Measurements from ENCODE around the gene NDST3.
A peak's percentile ranks its signal among the peaks of the same experiment; 100 is the strongest.
"Not testable (repeated sequence)": the region's sequence is repeated elsewhere in the genome, so short reads cannot be mapped to it uniquely, and the experiment has no call there.

NDST3 gene

DNA sequence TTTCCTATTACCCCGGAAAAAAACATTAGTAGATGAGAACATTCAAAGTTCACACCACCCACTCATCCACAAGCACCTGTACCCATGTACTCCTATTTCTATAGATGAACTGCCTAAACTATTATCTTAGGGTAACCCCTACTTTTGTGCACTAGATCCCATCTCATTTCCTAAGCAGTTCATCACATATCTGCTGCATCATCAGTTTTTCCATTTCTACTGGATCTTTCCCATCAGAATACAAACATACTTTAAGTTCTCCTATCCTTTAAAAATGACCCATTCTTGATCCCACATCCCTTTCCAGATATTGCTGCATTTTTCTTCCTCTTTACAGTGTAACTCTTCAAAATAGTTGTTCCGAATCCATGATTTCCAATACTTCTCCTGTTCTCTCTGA lies 237.5 kb downstream of the NDST3 start:
- DNase-seq (ENCODE audit: low spot score) = no peak

DNA sequence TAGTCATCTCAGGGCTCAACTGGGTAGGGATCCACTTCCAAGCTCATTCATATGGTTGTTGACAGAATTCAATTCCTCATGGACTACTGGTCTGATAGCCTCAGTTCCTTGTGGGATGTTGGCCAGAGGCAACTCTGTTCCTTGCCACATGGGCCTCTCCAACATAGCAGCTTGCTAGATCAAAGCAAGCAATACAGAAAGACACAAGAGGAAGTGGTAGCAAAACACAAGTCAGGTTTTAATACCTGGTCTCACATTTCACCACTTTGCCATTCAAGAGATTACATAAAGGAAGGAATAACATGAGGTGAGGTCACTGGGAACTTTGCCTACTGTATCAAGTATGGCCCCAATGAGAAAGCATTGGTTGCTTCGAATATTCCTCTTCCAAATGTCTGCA lies 239.4 kb downstream of the NDST3 start:
- no peak for DNase-seq (ENCODE audit: low spot score)

DNA sequence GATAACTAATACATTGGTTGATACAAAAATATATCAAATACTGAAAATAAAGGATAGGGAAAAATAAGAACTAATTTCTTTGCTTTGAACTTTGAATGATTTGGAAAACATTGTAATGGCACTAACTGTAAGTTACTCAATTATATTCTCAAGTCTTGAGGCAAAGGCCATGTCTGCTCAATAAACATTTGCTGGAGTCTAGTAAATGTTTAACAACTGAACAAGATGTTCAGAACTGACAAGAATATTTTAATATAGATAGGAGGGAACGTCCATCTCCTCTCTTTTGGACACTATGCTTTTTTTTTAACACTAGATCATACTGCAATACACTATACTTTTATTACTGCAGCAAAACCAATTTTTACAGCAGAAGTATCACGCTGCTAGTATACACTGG lies 242.3 kb downstream of the NDST3 start:
- no peak for DNase-seq (ENCODE audit: low spot score)

DNA sequence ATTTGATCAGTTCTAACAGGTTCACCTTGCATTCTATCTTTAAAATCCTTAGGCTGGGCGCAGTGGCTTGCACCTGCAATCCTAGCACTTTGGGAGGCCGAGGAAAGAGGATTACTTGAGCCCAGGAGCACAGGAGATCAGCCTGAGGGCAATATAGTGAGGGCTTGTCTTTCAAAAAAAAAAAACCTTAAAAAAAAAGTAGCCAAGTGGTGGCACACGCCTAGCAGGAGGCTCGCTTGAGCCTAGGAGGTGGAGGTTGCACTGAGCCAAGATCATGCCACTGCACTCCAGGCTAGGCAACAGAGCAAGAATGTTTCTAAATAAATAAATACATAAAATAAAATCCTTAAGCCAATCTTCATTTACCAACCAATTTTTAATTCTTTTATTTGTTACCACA lies 243.0 kb downstream of the NDST3 start:
- no peak for DNase-seq (ENCODE audit: low spot score)

DNA sequence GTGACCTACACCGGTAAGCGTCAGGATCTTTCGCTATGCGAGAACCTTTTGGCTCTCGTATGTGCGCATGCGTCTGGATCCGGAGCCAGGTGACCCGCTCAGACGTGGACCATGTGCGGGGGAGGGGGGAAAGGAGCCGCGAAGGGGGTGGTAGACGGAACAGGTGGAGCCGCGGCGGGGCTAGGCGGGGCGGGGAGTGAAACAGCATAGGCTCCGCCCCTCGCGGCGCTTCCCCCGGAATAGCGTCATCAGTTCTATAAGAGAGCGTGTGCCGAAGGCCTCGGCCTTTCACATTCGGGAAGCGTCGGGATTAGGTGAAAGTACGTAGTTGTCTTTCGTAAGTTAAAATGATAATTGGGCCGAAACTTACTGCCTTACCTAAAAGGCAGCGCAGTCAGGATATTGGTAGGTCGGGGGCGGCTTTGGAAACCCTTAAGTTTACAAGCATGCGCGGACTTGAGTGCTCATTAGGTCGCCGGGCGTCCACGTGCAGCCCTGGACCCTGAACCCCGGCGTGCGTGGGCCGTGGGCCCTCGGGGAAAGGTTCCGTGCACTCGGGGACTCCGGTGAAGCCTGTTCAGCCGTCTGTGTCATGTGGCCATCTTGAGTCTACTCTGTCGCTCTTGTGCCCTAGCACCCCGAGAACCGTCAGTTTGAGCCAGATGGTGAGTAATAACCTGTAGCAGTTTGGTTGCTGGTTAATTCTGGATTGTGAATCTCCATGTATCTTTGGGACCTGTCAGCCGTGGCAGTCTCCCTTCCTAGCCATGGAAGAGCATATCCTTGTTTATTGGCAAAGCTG lies 244.4 kb downstream of the NDST3 start:
- DNase-seq (ENCODE audit: low spot score) = peak; percentile 91

DNA sequence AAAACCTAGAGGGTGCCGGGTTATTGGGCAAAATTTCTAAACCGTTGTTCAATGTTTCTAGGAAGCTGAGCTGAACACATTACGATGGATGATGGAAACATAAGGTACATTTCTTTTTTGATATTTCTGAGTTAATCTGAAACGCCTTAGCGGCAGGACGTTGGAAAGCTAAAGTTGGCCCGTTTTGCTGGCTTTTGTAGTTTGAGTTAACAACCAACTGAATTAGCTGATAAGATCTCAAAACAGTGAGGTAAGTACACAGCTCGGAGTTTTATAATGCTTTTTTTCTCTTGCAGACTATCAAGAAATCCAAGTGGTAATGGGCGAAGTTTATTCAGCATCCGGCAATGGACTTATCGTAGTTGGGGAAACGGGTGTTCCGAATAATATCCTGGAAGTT lies 245.0 kb downstream of the NDST3 start:
- no peak for DNase-seq (ENCODE audit: low spot score)

DNA sequence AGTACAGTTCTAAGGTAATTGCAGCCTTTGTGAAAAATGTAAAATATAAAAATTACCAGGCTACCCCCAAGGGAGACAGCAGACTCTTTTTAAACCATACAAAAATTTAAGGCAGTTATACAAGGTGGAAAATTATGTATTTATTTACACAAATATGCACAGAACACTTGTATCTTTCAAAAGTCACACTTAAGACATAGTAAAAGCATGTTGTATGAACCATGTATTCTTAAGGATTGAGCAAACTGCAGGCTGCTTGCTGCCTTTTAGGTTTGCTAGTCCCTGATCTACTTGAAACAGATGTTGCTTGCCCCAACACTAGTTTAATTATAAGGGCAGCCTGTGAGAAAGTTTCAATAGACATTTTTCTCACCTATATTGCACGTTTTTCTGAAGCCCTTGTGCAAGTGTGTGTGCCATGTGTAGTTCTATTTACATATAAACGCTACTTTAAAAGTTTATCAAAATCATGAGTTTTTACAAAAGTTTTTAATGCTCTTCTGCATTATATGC lies 245.7 kb downstream of the NDST3 start:
- DNase-seq (ENCODE audit: low spot score) = no peak

DNA sequence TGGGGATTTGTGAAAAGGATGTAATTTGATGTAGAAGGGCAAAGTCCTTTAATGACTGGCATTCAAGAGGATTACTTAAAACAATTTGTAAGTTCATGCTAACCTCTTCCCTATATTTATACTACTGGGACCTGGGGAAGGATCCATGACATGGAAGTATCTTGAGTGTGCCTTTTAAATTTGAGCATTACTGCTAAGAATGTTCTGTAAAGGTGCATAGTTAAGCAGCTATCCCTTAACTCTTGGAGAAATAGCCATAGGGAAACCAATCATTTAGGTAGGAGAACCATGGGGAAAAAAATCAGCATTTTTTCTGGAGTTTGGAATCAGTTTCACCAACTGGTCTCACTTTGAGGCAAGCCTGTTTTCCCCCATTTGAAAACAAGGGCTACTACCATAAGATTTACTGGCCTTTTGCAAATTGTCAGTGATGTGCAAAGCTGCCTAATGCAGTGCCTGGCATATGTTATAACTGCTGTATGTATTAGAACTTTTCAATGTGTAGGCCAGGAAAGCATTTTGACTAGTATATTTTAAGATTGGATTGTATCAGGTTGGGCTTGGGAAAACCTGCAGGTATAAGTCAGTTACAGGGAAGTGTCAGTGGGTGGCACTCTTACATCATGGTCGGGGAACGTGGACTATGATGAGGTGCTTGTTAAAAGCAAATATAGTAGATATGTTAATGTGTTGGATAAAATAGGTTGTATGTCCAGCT lies 246.4 kb downstream of the NDST3 start:
- DNase-seq (ENCODE audit: low spot score) = peak; percentile 62

DNA sequence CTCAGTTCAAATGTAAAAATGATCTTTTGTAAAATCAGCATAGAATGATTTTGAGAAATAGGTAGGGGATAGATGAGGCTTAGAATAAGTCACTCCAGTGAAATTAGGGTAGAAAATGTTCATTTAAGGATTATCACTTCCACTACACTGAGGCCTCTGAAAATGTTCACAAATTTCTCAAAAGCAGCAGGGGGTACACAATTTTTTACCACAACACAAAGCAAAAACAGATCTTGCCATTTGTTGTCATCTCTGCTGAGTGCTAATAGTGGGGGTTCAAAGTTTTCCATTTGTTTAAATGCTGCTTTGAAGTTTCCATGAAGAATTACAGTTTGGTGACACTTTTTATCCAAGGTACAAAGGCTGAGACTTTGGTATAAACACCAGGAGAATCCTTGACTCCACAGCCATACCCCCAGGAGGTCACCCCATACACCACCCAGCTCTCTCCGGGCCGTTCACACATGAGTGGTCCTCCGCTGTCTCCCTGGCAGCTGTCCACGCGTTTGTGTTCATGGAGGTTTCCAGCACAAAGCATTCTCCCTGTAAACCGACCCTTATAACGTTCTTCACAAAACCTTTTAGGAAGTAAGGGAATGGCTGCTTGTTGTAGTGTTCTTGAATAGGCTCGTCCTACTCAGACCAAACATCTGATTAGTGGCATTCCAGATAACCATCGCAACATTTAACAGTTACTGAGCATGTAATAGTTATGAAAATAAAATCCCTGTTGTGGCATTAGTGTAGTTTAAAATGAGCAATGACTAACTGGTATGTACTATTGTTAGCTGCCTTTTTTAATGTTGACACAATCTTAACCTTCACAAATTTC lies 247.5 kb downstream of the NDST3 start:
- DNase-seq (ENCODE audit: low spot score) = no peak

DNA sequence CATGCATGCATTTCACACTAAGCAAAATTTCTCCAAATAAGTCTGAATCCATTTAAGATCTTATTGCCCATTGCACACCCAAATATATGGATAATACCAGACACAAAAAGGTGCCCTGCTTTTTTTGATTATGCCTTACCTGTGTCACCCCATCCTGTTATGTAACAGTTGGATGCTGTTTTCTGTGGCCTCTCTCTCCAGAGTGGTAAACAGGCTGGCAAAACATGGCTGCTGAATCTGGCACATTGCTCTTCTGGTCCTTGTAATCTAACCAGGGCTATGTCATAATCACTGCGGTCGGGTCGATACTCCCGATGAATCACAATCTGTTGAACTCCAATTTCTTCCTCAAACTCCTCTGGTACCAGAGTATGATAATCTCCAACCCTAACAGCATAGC lies 248.4 kb downstream of the NDST3 start:
- DNase-seq (ENCODE audit: low spot score) = no peak

DNA sequence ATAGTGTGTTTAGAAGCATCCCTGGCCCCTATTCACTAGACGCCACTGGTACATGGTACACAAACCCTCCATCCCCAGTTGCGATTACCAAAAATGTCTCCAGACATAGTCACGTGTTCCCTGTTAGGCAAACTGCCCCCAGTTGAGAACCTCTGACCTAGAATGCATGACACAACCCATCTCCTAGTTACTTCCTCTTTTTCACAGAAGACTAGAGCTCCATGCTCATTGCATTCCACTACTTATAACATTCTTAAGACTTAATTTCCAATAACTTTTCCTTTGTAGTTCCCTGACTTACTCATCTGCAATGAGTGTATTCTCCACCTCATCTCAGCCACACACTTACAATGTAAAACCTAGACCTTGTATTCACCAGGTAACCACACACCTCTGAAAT lies 249.9 kb downstream of the NDST3 start:
- DNase-seq (ENCODE audit: low spot score) = peak; percentile 8

DNA sequence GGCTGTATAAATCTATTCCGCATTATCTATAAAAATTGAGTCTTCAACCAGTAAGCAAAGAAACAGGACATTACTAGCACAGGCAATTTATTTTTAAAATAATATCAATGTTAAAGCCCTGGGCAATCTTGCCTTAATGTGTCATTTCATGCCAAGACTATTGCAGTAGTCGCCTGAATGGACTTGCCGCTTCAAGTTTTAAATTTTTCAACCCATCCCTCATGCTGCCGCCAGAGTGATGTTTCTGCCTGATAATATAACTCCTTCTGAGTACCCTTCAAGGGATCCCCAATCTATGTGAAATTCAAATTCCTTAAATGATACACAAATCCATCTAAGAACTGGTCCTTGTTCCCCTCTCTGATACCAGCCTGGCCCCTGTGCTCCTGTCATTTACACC lies 251.6 kb downstream of the NDST3 start:
- DNase-seq (ENCODE audit: low spot score) = no peak

DNA sequence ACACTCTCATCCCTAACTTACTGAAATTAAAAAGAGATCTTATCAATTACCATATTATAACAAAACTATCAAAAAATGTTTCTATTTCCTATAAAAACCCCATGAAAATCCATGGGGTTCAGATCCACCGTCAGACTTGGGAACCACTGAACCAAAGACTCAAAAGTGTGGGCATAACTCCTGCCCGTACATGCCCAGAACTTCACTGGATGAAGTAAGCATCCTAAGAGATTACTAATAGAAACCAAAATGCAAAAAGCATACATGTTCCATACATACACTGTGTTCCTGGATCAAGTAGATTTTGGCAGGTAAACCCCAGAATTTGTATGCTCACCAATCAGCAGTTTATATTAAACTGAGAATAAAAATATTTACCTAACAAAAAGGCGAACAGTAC lies 252.4 kb downstream of the NDST3 start:
- DNase-seq (ENCODE audit: low spot score) = no peak

DNA sequence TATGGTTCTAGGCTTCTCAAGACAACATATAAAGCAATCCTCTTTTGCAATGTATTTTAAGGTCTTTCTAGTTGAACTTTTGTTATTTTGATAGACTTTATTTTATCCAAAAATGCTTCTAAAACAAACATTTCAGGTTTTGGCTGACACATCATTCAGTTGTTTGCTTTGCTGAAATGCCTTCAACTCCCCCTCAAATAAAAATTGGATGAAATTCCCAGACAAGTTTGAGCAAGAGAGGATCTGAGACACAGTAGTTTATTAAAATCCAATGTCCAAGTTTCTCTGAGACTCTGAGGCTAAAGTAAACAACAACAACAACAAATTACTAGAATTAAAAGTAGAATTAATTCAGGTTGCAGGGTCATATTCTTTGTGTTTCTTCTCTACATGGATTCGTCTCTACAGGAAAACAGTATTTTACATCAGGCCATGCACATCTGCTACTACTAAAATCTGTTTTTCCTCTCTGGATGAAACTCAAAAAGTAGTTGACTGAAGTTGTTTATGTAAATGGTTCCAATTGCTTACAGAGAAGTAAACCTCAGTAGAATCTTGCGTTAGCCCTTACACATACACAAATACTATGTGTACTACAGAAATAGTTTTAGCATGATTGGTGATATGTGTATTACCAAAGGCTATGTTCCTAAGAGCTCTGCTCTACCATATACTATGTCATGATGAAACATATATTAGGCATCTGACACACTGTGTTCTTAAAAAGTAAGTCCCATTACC lies 253.6 kb downstream of the NDST3 start:
- DNase-seq (ENCODE audit: low spot score) = no peak

DNA sequence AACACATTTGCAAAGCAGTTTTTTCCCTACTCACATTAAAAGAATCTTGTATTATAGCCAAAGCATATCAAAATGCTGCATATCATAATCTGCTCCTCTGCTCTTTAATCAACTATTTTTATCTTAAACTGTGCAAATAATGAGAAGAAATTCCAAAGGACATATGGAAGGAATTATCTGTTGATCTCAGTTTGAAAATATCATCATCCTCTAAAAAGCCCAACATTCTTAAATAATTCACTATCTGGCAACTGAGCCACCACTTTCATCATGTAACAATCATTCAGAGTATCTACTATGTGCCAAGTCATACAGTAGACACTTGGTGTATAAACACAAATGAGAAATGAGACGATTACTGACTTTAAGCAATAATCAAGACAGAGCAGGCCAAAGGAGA lies 255.5 kb downstream of the NDST3 start:
- DNase-seq (ENCODE audit: low spot score) = no peak

DNA sequence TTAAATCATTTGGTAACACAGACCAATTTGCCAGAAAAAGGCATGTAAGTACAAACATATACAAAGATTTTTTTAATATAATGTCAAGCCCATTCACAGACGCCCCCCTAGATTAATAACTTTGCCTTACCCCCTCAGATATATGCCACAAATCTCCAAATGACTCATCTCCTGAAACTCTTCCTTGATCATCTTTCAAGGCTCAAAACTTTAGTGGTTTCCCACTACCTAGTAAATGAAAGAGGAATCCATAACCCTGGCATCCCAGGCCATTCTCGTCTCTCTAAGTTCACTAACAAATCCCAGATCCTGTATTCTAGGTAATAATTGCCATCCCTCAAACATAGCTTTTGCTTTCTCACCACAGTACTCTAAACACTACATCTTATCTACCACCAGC lies 256.7 kb downstream of the NDST3 start:
- no peak for DNase-seq (ENCODE audit: low spot score)

DNA sequence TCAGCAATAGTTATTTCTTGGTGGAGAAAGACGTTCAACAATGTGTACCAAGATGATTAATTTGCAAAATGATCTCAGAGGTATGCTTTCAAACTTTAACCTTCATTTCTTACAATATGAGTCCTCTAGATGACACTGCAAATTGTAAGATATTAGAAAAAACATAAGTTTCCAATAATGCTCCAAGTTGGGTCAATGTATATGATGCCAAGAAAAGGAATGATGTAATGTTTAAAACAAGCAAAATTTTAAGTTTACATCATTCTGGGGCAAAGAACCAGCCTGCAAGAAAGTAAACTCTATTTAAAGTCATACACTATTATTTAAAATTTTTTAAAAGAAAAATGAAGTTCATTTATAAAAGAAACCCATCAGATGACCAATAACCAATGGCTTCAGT lies 262.4 kb downstream of the NDST3 start:
- no peak for DNase-seq (ENCODE audit: low spot score)

DNA sequence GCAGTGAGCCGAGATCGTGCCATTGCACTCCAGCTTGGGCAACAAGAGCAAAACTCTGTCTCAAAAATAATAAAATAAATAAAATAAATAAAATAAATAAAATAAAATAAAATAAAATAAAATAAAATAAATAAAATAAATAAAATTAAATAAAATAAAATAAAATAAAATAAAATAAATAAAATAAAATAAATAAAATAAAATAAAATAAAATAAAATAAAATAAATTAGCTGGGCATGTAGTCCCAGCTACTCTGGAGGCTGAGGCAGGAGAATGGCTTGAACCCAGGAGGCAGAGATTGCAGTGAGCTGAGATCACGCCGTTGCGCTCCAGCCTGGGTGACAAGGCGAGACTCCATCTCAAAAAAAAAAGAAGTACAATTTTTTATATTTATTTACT lies 265.3 kb downstream of the NDST3 start:
- not testable (repeated sequence) for DNase-seq (ENCODE audit: low spot score)

DNA sequence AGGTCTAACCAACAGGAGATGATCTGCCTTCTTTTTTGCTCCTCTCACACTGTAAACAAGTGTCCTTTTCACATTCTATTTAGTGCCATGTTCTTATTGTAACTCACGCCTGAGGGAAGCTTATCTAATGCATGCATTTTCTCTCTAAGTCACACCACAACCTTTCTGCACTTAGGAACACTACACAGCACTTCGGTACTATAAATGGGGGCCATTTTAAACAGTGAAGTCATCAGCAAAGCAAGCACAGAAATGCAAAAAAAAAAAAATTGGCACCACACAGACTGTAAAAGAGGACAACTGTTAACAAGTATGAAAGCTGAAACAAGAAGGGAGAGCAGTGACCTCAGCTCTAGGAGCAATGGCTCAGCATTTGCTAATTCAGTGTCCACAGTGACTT lies 273.4 kb downstream of the NDST3 start:
- no peak for DNase-seq (ENCODE audit: low spot score)
